HCT116 (cell line): ENCODE measurements around the gene GSTM1. TPM values are rescaled to one million over a fixed set of nuclear protein-coding genes. Genes with fewer than 3 reads are reported as not detected.

ENCODE experiments used
- ATAC-seq: fragments of 200-7000 bp; cut with Tn5 transposase; 2 replicates; pipeline ENCODE4 v1.9.1; 2020; ENCODE audit warnings: mild to moderate bottlenecking, moderate library complexity
- BruUV-seq: library from RNA; stranded (reverse); fragments of 400-500 nt; replicated peaks from 2 replicates; lab custom pipeline; 2021; lab: Mats Ljungman, UMichigan
- CTCF ChIA-PET: fragments of 300-600 bp; sonication (Branson Sonifier 250); formaldehyde crosslinking; loops from one replicate; lab custom pipeline; 2021; ENCODE audit warnings: antibody characterized with exemption; lab: Charles Lee
- POLR2A ChIA-PET: fragments of 300-600, 350-600 bp; sonication (Branson Sonifier 250); formaldehyde crosslinking; loops from one replicate; lab custom pipeline; 2021; ENCODE audit warnings: antibody characterized with exemption; lab: Charles Lee
- RAD21 ChIA-PET, 2 experiments: fragments of 300-600 bp; sonication (Branson Sonifier 250); formaldehyde crosslinking; loops; one replicate each; lab custom pipeline; 2023; ENCODE audit warnings: low total read pairs in 2 of 2; ENCODE audit not compliant: uncharacterized antibody in 2 of 2, unreplicated experiment in 2 of 2, low non-redundant PET in 1 of 2; lab: Charles Lee
- DNase-seq: peaks from one replicate; pipeline ENCODE4 v3.0.0-alpha.2; 2010; ENCODE audit warnings: low read depth, low spot score
- H2AFZ ChIP-seq: fragments of 200-600 bp; shearing (Covaris generic), sonication (generic); 2 replicates; pipeline ENCODE4 v1.6.1; 2017; ENCODE audit warnings: low read depth, mixed run types, mixed read lengths, antibody characterized with exemption, low read length; ENCODE audit not compliant: poor library complexity, severe bottlenecking
- H3K27ac ChIP-seq: 2 replicates; pipeline ENCODE4 v1.5.1; 2012; ENCODE audit warnings: low read depth, low read length
- H3K27me3 ChIP-seq: fragments of 200-600 bp; sonication (generic); 2 replicates; pipeline ENCODE4 v1.6.1; 2016; ENCODE audit warnings: mixed run types, low read length, mixed read lengths; ENCODE audit not compliant: insufficient read depth
- H3K36me3 ChIP-seq, 2 experiments: fragments of 200-500 bp in 1 of 2; fragments of 200-600 bp in 1 of 2; sonication (Bioruptor generic) in 1 of 2; sonication (generic) in 1 of 2; 2 replicates each; pipeline versions ENCODE4 v1.5.1 to v1.6.1; 2014 to 2016; ENCODE audit warnings: low read length in 2 of 2, inconsistent platforms in 1 of 2, mixed read lengths in 1 of 2, mixed run types in 1 of 2; ENCODE audit not compliant: insufficient read depth in 2 of 2, control insufficient read depth in 1 of 2
- H3K4me1 ChIP-seq, 2 experiments: fragments of 200-600 bp in 1 of 2; sonication (generic) in 1 of 2; 2 replicates each; pipeline versions ENCODE4 v1.5.1 to v1.6.1; 2012 to 2017; ENCODE audit warnings: low read length in 2 of 2, inconsistent platforms in 1 of 2, mild to moderate bottlenecking in 1 of 2, mixed read lengths in 1 of 2, mixed run types in 1 of 2, moderate library complexity in 1 of 2; ENCODE audit not compliant: insufficient read depth in 2 of 2, control insufficient read depth in 1 of 2
- H3K4me2 ChIP-seq: fragments of 200-600 bp; sonication (generic); 2 replicates; pipeline ENCODE4 v1.6.1; 2017; ENCODE audit warnings: mixed run types, low read length, mixed read lengths
- H3K4me3 ChIP-seq, 2 experiments: fragments of 200-600 bp in 1 of 2; sonication (generic) in 1 of 2; replicated peaks in 1 of 2; 2 replicates each; pipeline ENCODE4 v1.5.1; 2011 to 2016; ENCODE audit warnings: low read length in 2 of 2, control low read depth in 1 of 2, low read depth in 1 of 2, mild to moderate bottlenecking in 1 of 2, mixed read lengths in 1 of 2, mixed run types in 1 of 2
- H3K79me2 ChIP-seq: fragments of 200-600 bp; sonication (generic); 2 replicates; pipeline ENCODE4 v1.6.1; 2017; ENCODE audit warnings: mild to moderate bottlenecking, mixed run types, low read length, moderate library complexity, mixed read lengths; ENCODE audit not compliant: insufficient read depth
- H3K9ac ChIP-seq: fragments of 200-600 bp; sonication (generic); 2 replicates; pipeline ENCODE4 v1.6.1; 2016; ENCODE audit warnings: low read length, mixed read lengths
- H3K9me2 ChIP-seq: fragments of 200-600 bp; sonication (generic), shearing (Covaris generic); 2 replicates; pipeline ENCODE4 v1.6.1; 2017; ENCODE audit warnings: mixed run types, mild to moderate bottlenecking, moderate library complexity; ENCODE audit not compliant: insufficient read depth
- H3K9me3 ChIP-seq, 2 experiments: fragments of 200-500 bp in 1 of 2; fragments of 200-600 bp in 1 of 2; sonication (Bioruptor generic) in 1 of 2; sonication (generic) in 1 of 2; 2 replicates each; pipeline ENCODE4 v1.6.1; 2014 to 2017; ENCODE audit warnings: low read length in 2 of 2, mixed read lengths in 2 of 2, inconsistent platforms in 1 of 2, low read depth in 1 of 2, mild to moderate bottlenecking in 1 of 2, mixed run types in 1 of 2, moderate library complexity in 1 of 2; ENCODE audit not compliant: control insufficient read depth in 1 of 2, insufficient read depth in 1 of 2
- H4K20me1 ChIP-seq: fragments of 200-600 bp; sonication (generic), shearing (Covaris generic); 2 replicates; pipeline ENCODE4 v1.6.1; 2017; ENCODE audit warnings: mixed run types, mild to moderate bottlenecking, moderate library complexity; ENCODE audit not compliant: insufficient read depth
- RAD21 ChIP-seq: IDR thresholded peaks from 2 replicates; pipeline ENCODE4 v1.6.1; 2012; ENCODE audit warnings: low read depth, mild to moderate bottlenecking
- ZNF274 ChIP-seq: fragments of 200-500 bp; sonication (Bioruptor generic); IDR thresholded peaks from 2 replicates; pipeline ENCODE4 v1.6.1; 2014; ENCODE audit warnings: mild to moderate bottlenecking, low read depth, low read length, inconsistent platforms
- intact Hi-C: fragments of 100-400 bp; cut with micrococcal nuclease; formaldehyde crosslinking; loops from 2 replicates; pipeline ENCODE4 v1.10.0; 2022
- total RNA-seq: library from RNA; stranded (reverse); gene quantifications from one replicate; pipeline ENCODE4 v1.2.1, GENCODE V29; 2021; ENCODE audit not compliant: unreplicated experiment
- TF ChIP-seq, protein P1 (sequence below): IDR thresholded peaks from 2 replicates; pipeline ENCODE4 v1.6.1; 2011; ENCODE audit warnings: mild to moderate bottlenecking, low read length, moderate library complexity; ENCODE audit not compliant: insufficient replicate concordance; ENCODE audit errors: extremely low read depth
- TF ChIP-seq, protein P2 (sequence below): IDR thresholded peaks from 2 replicates; pipeline ENCODE4 v1.6.1; 2012; ENCODE audit warnings: low read depth

Gene GSTM1
- total RNA-seq, 1 experiment from 2014 or later = not detected

DNA sequence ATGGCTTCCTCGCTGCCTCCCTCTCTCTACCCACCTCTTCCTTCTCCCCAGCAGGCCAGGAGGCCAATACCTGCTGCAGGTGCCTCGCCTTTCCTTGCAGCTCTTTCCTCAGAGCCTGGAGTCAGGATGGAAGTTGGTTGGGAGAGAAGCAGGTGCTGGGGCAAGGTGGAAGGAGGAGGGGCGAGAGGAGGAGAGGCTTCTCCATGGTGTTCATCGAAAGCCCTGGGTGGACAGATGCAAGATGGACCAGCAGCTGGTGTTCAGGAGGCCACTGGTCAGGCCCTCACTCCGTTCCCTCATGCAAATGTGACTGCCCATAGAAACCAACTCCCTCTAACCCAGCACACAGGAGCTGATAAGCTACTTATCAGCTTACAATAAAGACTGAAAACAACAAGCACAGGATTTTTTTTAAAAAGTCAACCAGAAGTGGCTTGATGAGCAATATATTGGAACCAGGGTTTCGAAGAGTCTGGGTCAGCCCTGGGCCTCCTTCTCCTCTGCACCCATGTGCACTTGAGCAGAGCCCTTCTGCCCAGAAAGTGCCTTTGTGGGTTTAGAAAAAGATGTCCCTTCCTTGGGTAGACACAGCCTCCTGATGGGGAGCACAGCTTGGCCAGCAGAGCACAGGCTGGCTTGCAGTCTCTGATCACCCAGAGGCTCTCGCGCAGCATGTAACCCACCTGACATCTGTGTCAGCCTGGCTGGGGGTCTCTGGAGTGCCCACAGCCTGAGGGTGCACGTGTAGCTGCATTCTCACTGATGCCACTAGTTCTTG is 48.4 kb upstream of the GSTM1 start:
- Histone ChIP-seq H3K79me2 (no peaks in the 10 kb centered on the region), H4K20me1 (no peaks in the 10 kb centered on the region), H2AFZ (no peak overlapping the region), H3K9me3 (no peaks in the 10 kb centered on the region), H3K27me3 (no peaks in the 10 kb centered on the region), H3K4me1 (peaks cover 14 to 29% of the 10 kb centered on the region in 2 experiments), H3K27ac (no peak overlapping the region), H3K4me2 (no peak overlapping the region), H3K9ac (no peak overlapping the region), H3K36me3 (no peaks in the 10 kb centered on the region), H3K4me3 (no peak overlapping the region), H3K9me2 (no peaks in the 10 kb centered on the region)
- POLR2A ChIA-PET = interaction anchor here (0.6 to 1.4 kb wide), 3 partner anchors 11 to 136 kb away, joined by 3 to 6 read pairs (median 4); partner anchors contain the start of gene GNAI3
- no peak for ATAC-seq
- CTCF ChIA-PET = interaction anchor here (1.1 to 4.0 kb wide), 19 partner anchors 9 to 467 kb away, joined by 3 to 73 read pairs (median 7); partner anchors contain the start of genes AHCYL1, GNAI3 and GSTM4
- DNase-seq = no peak
- intact Hi-C loops = no loop called here
- no TSS peak for BruUV-seq
- RAD21 ChIA-PET = interaction anchor here (0.6 to 2.4 kb wide), 6 partner anchors 8 to 345 kb away, joined by 3 to 11 read pairs (median 6); partner anchors contain the start of gene AHCYL1 (in 1 of the 2)
- TF ChIP-seq, protein P1, sequence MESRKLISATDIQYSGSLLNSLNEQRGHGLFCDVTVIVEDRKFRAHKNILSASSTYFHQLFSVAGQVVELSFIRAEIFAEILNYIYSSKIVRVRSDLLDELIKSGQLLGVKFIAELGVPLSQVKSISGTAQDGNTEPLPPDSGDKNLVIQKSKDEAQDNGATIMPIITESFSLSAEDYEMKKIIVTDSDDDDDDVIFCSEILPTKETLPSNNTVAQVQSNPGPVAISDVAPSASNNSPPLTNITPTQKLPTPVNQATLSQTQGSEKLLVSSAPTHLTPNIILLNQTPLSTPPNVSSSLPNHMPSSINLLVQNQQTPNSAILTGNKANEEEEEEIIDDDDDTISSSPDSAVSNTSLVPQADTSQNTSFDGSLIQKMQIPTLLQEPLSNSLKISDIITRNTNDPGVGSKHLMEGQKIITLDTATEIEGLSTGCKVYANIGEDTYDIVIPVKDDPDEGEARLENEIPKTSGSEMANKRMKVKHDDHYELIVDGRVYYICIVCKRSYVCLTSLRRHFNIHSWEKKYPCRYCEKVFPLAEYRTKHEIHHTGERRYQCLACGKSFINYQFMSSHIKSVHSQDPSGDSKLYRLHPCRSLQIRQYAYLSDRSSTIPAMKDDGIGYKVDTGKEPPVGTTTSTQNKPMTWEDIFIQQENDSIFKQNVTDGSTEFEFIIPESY = no peak
- TF ChIP-seq ZNF274 (no peak), RAD21 (no peak)
- TF ChIP-seq, protein P2, sequence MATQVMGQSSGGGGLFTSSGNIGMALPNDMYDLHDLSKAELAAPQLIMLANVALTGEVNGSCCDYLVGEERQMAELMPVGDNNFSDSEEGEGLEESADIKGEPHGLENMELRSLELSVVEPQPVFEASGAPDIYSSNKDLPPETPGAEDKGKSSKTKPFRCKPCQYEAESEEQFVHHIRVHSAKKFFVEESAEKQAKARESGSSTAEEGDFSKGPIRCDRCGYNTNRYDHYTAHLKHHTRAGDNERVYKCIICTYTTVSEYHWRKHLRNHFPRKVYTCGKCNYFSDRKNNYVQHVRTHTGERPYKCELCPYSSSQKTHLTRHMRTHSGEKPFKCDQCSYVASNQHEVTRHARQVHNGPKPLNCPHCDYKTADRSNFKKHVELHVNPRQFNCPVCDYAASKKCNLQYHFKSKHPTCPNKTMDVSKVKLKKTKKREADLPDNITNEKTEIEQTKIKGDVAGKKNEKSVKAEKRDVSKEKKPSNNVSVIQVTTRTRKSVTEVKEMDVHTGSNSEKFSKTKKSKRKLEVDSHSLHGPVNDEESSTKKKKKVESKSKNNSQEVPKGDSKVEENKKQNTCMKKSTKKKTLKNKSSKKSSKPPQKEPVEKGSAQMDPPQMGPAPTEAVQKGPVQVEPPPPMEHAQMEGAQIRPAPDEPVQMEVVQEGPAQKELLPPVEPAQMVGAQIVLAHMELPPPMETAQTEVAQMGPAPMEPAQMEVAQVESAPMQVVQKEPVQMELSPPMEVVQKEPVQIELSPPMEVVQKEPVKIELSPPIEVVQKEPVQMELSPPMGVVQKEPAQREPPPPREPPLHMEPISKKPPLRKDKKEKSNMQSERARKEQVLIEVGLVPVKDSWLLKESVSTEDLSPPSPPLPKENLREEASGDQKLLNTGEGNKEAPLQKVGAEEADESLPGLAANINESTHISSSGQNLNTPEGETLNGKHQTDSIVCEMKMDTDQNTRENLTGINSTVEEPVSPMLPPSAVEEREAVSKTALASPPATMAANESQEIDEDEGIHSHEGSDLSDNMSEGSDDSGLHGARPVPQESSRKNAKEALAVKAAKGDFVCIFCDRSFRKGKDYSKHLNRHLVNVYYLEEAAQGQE = no peak
